Activated CD4-positive, alpha-beta T cell treated with anti-CD3 and anti-CD28 coated beads, Interleukin-2, amount 10 ng/mL, durations not matched to agents 24 days and 14 days (primary cell): Measurements from ENCODE around the gene HOOK2. TPM values are rescaled to one million over a fixed set of nuclear protein-coding genes. Genes with fewer than 3 reads are reported as not detected.
A peak's percentile ranks its signal among the peaks of the same experiment; 100 is the strongest.
"Not testable (repeated sequence)": the region's sequence is repeated elsewhere in the genome, so short reads cannot be mapped to it uniquely, and the experiment has no call there.

Experiments used
- DNase-seq: peaks from one replicate; pipeline ENCODE4 v3.0.0; 2022
- H3K27ac Mint-ChIP-seq: one replicate; pipeline ENCODE4 v1.8.0; 2022; ENCODE audit warnings: mild to moderate bottlenecking, mixed read lengths
- H3K27me3 Mint-ChIP-seq: one replicate; pipeline ENCODE4 v1.8.0; 2022; ENCODE audit warnings: mixed read lengths
- H3K36me3 Mint-ChIP-seq: one replicate; pipeline ENCODE4 v1.8.0; 2022; ENCODE audit warnings: low read depth, mild to moderate bottlenecking, mixed read lengths
- H3K4me1 Mint-ChIP-seq: one replicate; pipeline ENCODE4 v1.8.0; 2021; ENCODE audit warnings: mixed read lengths
- H3K4me3 Mint-ChIP-seq: one replicate; pipeline ENCODE4 v1.8.0; 2022; ENCODE audit warnings: mild to moderate bottlenecking, moderate library complexity, mixed read lengths
- H3K9me3 Mint-ChIP-seq: one replicate; pipeline ENCODE4 v1.8.0; 2021; ENCODE audit warnings: mixed read lengths
- intact Hi-C: fragments of 100-400 bp; cut with micrococcal nuclease; formaldehyde crosslinking; loops from one replicate; pipeline ENCODE4 v1.15.1; 2023
- total RNA-seq: library from RNA; stranded (reverse); gene quantifications from 2 replicates; pipeline ENCODE4 v1.2.3, GENCODE V29; 2022

The HOOK2 gene
- total RNA-seq, 1 donor from 2014 or later = 17.8 TPM

DNA sequence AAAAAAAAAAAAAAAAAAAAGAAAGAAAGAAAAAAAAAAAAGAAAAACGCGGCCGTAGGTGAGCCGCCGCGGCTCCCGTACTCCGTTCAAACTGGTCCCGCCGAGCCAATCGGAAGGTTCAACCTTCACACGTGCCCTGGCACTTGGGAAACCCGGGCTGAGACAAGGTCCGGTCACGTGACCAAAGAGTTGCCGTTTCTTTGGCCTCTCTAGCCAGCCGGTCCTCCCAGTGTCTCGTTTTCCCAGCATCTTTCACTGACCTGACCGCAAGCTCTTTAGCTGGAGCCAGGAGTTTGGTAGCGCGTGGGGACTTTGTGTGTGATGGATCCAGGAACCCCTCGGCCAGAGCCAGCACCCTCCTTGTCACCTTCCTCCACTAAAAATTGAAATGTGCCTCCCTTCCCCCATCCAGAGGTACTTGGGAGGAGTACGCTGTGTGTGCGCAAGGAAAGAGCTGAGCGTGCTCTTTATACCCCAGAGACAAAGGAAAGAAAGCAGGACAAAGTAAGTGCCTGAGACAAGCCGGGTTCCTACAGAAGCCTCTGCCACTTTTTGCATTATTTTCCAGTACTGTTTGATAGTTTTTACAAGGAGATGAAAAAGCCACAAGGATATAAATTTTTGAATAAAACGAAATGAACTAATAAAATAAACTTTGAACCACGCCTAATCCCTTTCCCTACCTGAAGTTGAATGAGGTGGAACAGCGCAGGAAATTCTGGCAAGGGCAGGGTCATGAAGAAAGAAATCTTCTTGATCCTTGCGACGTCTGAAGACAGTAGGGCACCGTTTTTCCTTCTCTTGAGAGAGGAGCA, 52.6 kb downstream of the HOOK2 start:
- Mint-ChIP-seq H3K4me3 (peak overlapping the region; percentile 95), H3K36me3 (peaks cover 49% of the 10 kb centered on the region), H3K4me1 (peaks cover 33% of the 10 kb centered on the region), H3K9me3 (no peaks in the 10 kb centered on the region), H3K27ac (peak overlapping the region; percentile 93), H3K27me3 (no peaks in the 10 kb centered on the region)
- DNase-seq = peak; percentile 98
- intact Hi-C loops = loop anchor here (1.0 to 5.0 kb wide), 3 partner anchors 11 to 70 kb away; partner anchors contain the start of genes DHPS and JUNB

GRCh38 chr19:12721656-12722565, 53.4 kb downstream of the HOOK2 start:
- H3K4me1 Mint-ChIP-seq = peaks cover 33% of the 10 kb centered on the region
- H3K4me3 Mint-ChIP-seq = peak overlapping the region; percentile 95
- no peaks in the 10 kb centered on the region for H3K9me3 Mint-ChIP-seq
- intact Hi-C loops = loop anchor here (1.0 to 5.0 kb wide), 3 partner anchors 11 to 70 kb away; partner anchors contain the start of genes DHPS and JUNB
- no peaks in the 10 kb centered on the region for H3K27me3 Mint-ChIP-seq
- peaks cover 47% of the 10 kb centered on the region for H3K36me3 Mint-ChIP-seq
- DNase-seq = peak; percentile 84
- peak overlapping the region; percentile 93 for H3K27ac Mint-ChIP-seq

- peak overlapping the region; percentile 93 for H3K4me3 Mint-ChIP-seq
- H3K9me3 Mint-ChIP-seq = no peaks in the 10 kb centered on the region
- H3K27ac Mint-ChIP-seq = peak overlapping the region; percentile 92
- intact Hi-C loops = loop anchor here (5.0 kb wide), 1 partner anchor 71 kb away; the partner anchor contains the start of gene JUNB
- peaks cover 35% of the 10 kb centered on the region for H3K4me1 Mint-ChIP-seq
- no peaks in the 10 kb centered on the region for H3K27me3 Mint-ChIP-seq
- peaks cover 48% of the 10 kb centered on the region for H3K36me3 Mint-ChIP-seq
- peak; percentile 75 for DNase-seq
Observed at GRCh38 chr19:12720851-12721655, 54.3 kb downstream of the HOOK2 start.

DNA sequence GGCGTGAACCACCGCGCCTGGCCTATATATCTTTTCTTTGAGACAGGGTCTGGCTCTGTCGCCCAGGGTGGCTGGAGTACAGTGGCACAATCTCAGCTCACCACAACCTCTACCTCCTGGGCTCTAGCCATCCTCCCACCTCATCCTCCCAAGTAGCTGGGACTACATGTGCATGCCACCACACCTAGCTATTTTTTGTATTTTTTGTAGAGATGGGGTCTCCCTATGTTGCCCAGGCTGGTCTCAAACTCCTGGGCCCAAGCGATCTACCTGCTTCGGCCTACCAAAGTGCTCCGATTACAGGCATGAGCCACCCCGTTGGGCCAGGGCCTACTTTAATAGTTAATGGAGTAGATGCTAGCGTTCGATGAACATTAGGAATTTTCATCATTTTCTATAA, 55.1 kb downstream of the HOOK2 start:
- Mint-ChIP-seq H3K4me1 (peaks cover 35% of the 10 kb centered on the region), H3K36me3 (peaks cover 53% of the 10 kb centered on the region), H3K9me3 (no peaks in the 10 kb centered on the region), H3K27me3 (no peaks in the 10 kb centered on the region), H3K27ac (peak overlapping the region; percentile 77), H3K4me3 (peak overlapping the region; percentile 93)
- intact Hi-C loops = loop anchor here (5.0 kb wide), 1 partner anchor 72 kb away; the partner anchor contains the start of gene JUNB
- no peak for DNase-seq

- Mint-ChIP-seq H3K4me3 (no peak overlapping the region), H3K36me3 (peaks cover 58% of the 10 kb centered on the region), H3K27me3 (no peaks in the 10 kb centered on the region), H3K27ac (no peak overlapping the region), H3K4me1 (peaks cover 19% of the 10 kb centered on the region), H3K9me3 (no peaks in the 10 kb centered on the region)
- intact Hi-C loops = no loop called here
- DNase-seq = no peak
Observed at GRCh38 chr19:12715929-12716328, 59.4 kb downstream of the HOOK2 start.

DNA sequence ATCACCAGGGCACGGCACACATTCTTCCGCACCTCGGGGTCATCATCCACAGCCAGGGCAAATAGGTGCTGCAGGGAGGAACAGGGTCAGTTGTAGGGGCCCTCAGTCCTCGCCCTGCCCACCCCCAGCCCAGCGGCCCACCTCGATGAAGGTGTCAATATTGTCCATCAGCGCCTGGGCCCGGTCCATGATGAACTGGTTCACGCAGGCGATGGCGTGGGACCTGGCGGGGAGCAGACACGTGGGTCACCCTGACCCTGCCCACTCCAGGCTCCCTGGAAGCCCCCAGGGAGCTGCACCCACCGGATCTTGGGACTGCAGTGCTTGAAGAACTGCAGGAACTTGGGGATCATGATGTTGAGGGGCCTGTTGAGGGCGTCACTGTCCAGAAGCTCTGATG, 60.2 kb downstream of the HOOK2 start:
- H3K4me3 Mint-ChIP-seq = no peak overlapping the region
- no peaks in the 10 kb centered on the region for H3K27me3 Mint-ChIP-seq
- H3K4me1 Mint-ChIP-seq = peaks cover 13% of the 10 kb centered on the region
- no peak overlapping the region for H3K27ac Mint-ChIP-seq
- no peak for DNase-seq
- intact Hi-C loops = no loop called here
- no peaks in the 10 kb centered on the region for H3K9me3 Mint-ChIP-seq
- H3K36me3 Mint-ChIP-seq = peaks cover 60% of the 10 kb centered on the region

GRCh38 chr19:12713304-12713703, 62.0 kb downstream of the HOOK2 start:
- H3K9me3 Mint-ChIP-seq, H3K4me3 Mint-ChIP-seq, H3K27me3 Mint-ChIP-seq, H3K4me1 Mint-ChIP-seq, intact Hi-C loops, H3K27ac Mint-ChIP-seq, DNase-seq: not testable (repeated sequence)
- peaks cover 57% of the 10 kb centered on the region for H3K36me3 Mint-ChIP-seq

Other genes with a start within 250 kb of the HOOK2 start
- gene ZNF564, start 224.1 kb downstream of the HOOK2 start, total RNA-seq = 5.6 and 7.0 TPM in 2 replicates
- 8.7 and 9.0 TPM in 2 replicates for gene ZNF490, start 164.7 kb downstream of the HOOK2 start, total RNA-seq
- 22.3 and 26.6 TPM in 2 replicates for gene ZNF791, start 164.6 kb downstream of the HOOK2 start, total RNA-seq
- gene MAN2B1, start 108.8 kb downstream of the HOOK2 start, total RNA-seq = 118 and 136 TPM in 2 replicates
- gene WDR83, start 108.7 kb downstream of the HOOK2 start, total RNA-seq = 21.7 and 27.1 TPM in 2 replicates
- 138 and 155 TPM in 2 replicates for gene DHPS, start 93.7 kb downstream of the HOOK2 start, total RNA-seq
- gene GNG14, start 87.6 kb downstream of the HOOK2 start, total RNA-seq = not detected in 2 replicates
- gene FBXW9, start 78.9 kb downstream of the HOOK2 start, total RNA-seq = 12.4 and 12.9 TPM in 2 replicates
- 153 and 163 TPM in 2 replicates for gene TNPO2, start 51.6 kb downstream of the HOOK2 start, total RNA-seq
- 216 and 218 TPM in 2 replicates for gene TRIR, start 40.9 kb downstream of the HOOK2 start, total RNA-seq
- 64.6 and 67.3 TPM in 2 replicates for gene GET3, start 38.1 kb downstream of the HOOK2 start, total RNA-seq
- not detected in 2 replicates for gene BEST2, start 23.8 kb downstream of the HOOK2 start, total RNA-seq
- gene JUNB, start 15.9 kb upstream of the HOOK2 start, total RNA-seq = 302 and 310 TPM in 2 replicates
- 277 and 294 TPM in 2 replicates for gene PRDX2, start 26.2 kb upstream of the HOOK2 start, total RNA-seq
- gene THSD8, start 26.5 kb upstream of the HOOK2 start, total RNA-seq = 26.8 and 32.7 TPM in 2 replicates
- 35.8 and 51.5 TPM in 2 replicates for gene RNASEH2A, start 31.0 kb upstream of the HOOK2 start, total RNA-seq
- gene RTBDN, start 59.0 kb upstream of the HOOK2 start, total RNA-seq = not detected in 2 replicates
- 1.6 and 2.4 TPM in 2 replicates for gene MAST1, start 63.0 kb upstream of the HOOK2 start, total RNA-seq
- 21.5 and 22.0 TPM in 2 replicates for gene DNASE2, start 105.9 kb upstream of the HOOK2 start, total RNA-seq
- 0.77 and 1.2 TPM in 2 replicates for gene KLF1, start 111.6 kb upstream of the HOOK2 start, total RNA-seq
- 66.9 and 71.6 TPM in 2 replicates for gene GCDH, start 115.6 kb upstream of the HOOK2 start, total RNA-seq
- 2.3 and 3.3 TPM in 2 replicates for gene SYCE2, start 143.7 kb upstream of the HOOK2 start, total RNA-seq
- gene FARSA, start 158.2 kb upstream of the HOOK2 start, total RNA-seq = 202 and 208 TPM in 2 replicates
- gene CALR, start 163.1 kb upstream of the HOOK2 start, total RNA-seq = 987 and 994 TPM in 2 replicates
- gene RAD23A, start 170.3 kb upstream of the HOOK2 start, total RNA-seq = 208 and 212 TPM in 2 replicates
- 32.4 and 34.4 TPM in 2 replicates for gene GADD45GIP1, start 181.7 kb upstream of the HOOK2 start, total RNA-seq
- 0.12 TPM in 1 of 2 replicates, not detected in the other for gene DAND5, start 194.0 kb upstream of the HOOK2 start, total RNA-seq
- 8.3 and 10.4 TPM in 2 replicates for gene NFIX, start 219.9 kb upstream of the HOOK2 start, total RNA-seq